Ishikawa (cell line): Measurements from ENCODE around the gene CCL1.

ENCODE experiments used
- CEBPB ChIP-seq: IDR thresholded peaks from 2 replicates; pipeline ENCODE4 v1.6.1; 2012
- CREB1 ChIP-seq: IDR thresholded peaks from 2 replicates; pipeline ENCODE4 v1.6.1; 2012; ENCODE audit warnings: low read depth
- EGR1 ChIP-seq: IDR thresholded peaks from 2 replicates; pipeline ENCODE4 v1.6.1; 2012
- EP300 ChIP-seq: IDR thresholded peaks from 2 replicates; pipeline ENCODE4 v1.6.1; 2012; ENCODE audit warnings: borderline replicate concordance
- FOXM1 ChIP-seq: IDR thresholded peaks from 2 replicates; pipeline ENCODE4 v1.6.1; 2012; ENCODE audit warnings: low read depth, borderline replicate concordance
- MAX ChIP-seq: IDR thresholded peaks from 2 replicates; pipeline ENCODE4 v1.6.1; 2012
- NFIC ChIP-seq: IDR thresholded peaks from 2 replicates; pipeline ENCODE4 v1.6.1; 2012
- RAD21 ChIP-seq: IDR thresholded peaks from 2 replicates; pipeline ENCODE4 v1.6.1; 2012; ENCODE audit warnings: low read depth
- REST ChIP-seq: IDR thresholded peaks from 2 replicates; pipeline ENCODE4 v1.6.1; 2012; ENCODE audit warnings: low read depth, mild to moderate bottlenecking
- TAF1 ChIP-seq: IDR thresholded peaks from 2 replicates; pipeline ENCODE4 v1.6.1; 2012; ENCODE audit warnings: low read depth, mild to moderate bottlenecking
- TCF12 ChIP-seq: IDR thresholded peaks from 2 replicates; pipeline ENCODE4 v1.6.1; 2012; ENCODE audit warnings: low read depth
- TEAD4 ChIP-seq: IDR thresholded peaks from 2 replicates; pipeline ENCODE4 v1.6.1; 2012
- USF1 ChIP-seq: IDR thresholded peaks from 2 replicates; pipeline ENCODE4 v1.6.1; 2012
- YY1 ChIP-seq: IDR thresholded peaks from 2 replicates; pipeline ENCODE4 v1.6.1; 2012; ENCODE audit warnings: low read depth
- ZBTB7A ChIP-seq: IDR thresholded peaks from 2 replicates; pipeline ENCODE4 v1.6.1; 2012; ENCODE audit warnings: low read depth

Gene CCL1

GRCh38 chr17:34371405-34372100 is 8.5 kb upstream of the CCL1 start:
- TF ChIP-seq USF1 (no peak), EP300 (no peak), RAD21 (no peak), TEAD4 (no peak), CREB1 (no peak), TCF12 (no peak), EGR1 (no peak), MAX (no peak)

GRCh38 chr17:34370997-34371395 is 8.0 kb upstream of the CCL1 start:
- TF ChIP-seq TEAD4 (no peak), YY1 (no peak)

GRCh38 chr17:34370376-34370996 is 7.5 kb upstream of the CCL1 start:
- TF ChIP-seq CREB1 (no peak), CEBPB (no peak), RAD21 (no peak), EP300 (no peak), USF1 (no peak), EGR1 (no peak), TCF12 (no peak), YY1 (no peak), FOXM1 (no peak), TEAD4 (no peak), ZBTB7A (no peak), MAX (no peak)

GRCh38 chr17:34369571-34369970 is 6.5 kb upstream of the CCL1 start:
- no peak for TF ChIP-seq EGR1
- no peak for TF ChIP-seq TCF12
- no peak for TF ChIP-seq TEAD4
- no peak for TF ChIP-seq CREB1
- TF ChIP-seq YY1 = no peak
- TF ChIP-seq NFIC = no peak
- no peak for TF ChIP-seq USF1

- TF ChIP-seq CREB1 (no peak), MAX (no peak), TCF12 (no peak), YY1 (no peak), EP300 (no peak), EGR1 (no peak), REST (no peak), FOXM1 (no peak), ZBTB7A (no peak), TAF1 (no peak)
These were observed 6.0 kb upstream of the CCL1 start for GRCh38 chr17:34368946-34369500.

GRCh38 chr17:34368196-34368945 is 5.3 kb upstream of the CCL1 start:
- TF ChIP-seq ZBTB7A = no peak
- TF ChIP-seq TEAD4 = no peak
- TF ChIP-seq MAX = no peak
- no peak for TF ChIP-seq EGR1
- no peak for TF ChIP-seq TAF1
- no peak for TF ChIP-seq TCF12
- no peak for TF ChIP-seq NFIC
- no peak for TF ChIP-seq RAD21
- no peak for TF ChIP-seq YY1
- no peak for TF ChIP-seq EP300
- TF ChIP-seq USF1 = no peak
- TF ChIP-seq CREB1 = no peak
- TF ChIP-seq CEBPB = no peak
- no peak for TF ChIP-seq REST
- TF ChIP-seq FOXM1 = no peak
